SU-DHL-6 (cell line): ENCODE data around the gene KCTD16.

ENCODE experiments used
- CTCF ChIP-seq: fragments of 200-600 bp; sonication (generic); IDR thresholded peaks from one replicate; pipeline ENCODE4 v1.5.1; 2017; ENCODE audit warnings: antibody characterized with exemption, mild to moderate bottlenecking, low read length, moderate library complexity; ENCODE audit not compliant: insufficient read depth, poor library complexity, severe bottlenecking
- EZH2phosphoT487 ChIP-seq: fragments of 200-600 bp; sonication (generic), shearing (Covaris generic); conservative IDR thresholded peaks from 2 replicates; pipeline ENCODE4 v1.6.1; 2018; ENCODE audit warnings: mild to moderate bottlenecking, antibody characterized with exemption, low read length, moderate library complexity, mixed read lengths

DNA sequence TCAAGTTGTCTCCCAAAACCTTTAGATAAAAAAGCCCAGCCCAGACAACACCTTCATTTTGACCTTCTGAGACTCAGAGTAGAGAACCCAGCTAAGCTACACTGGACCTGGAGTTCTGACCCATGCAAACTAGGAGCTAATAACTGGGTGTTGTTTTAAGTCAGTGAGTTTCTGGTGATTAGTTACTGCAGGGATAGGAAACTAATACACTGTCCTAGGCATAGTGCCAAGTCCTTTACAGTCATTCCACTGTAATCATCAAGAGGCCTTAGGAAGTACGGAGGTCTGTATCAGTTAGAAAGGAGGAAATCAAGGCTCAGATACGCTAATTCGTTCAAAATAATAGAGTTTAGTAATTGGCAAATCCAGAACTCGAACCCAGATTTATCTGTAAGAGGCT is 197.9 kb downstream of the KCTD16 start:
- TF ChIP-seq EZH2phosphoT487, result no peak
- no peak for TF ChIP-seq CTCF
